ENCODE data around the gene NFKB2.

The NFKB2 gene

DNA sequence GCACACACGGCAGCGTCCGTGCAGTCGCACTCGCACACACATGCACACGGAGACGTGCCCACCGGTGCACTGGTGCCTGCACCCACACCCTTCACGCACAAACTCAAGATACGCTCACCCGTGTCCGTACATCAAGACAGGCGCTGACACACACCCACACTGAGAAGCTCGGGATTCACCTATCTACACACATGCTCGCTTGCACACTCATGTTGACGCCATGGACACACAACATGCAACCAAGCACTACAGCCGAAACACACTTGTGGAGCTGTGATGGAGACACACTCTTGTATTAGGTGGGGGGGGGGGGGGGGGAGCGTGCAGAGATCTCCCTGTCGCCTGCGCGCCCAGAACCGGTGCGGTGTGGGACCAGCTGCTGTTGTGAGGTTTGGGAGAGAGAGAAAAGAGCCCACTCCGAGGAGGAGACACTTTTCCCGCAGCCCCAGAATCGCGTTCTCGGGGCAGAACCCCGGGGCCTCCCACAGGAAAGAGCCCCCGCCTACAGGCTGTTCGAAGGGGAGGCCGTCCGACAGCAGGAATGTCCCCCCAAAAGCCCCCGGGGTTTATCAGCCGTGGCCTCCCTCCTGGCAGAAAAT is 605 bp upstream of the NFKB2 start:
- DNase-seq = peak; percentile 62 to 70

DNA sequence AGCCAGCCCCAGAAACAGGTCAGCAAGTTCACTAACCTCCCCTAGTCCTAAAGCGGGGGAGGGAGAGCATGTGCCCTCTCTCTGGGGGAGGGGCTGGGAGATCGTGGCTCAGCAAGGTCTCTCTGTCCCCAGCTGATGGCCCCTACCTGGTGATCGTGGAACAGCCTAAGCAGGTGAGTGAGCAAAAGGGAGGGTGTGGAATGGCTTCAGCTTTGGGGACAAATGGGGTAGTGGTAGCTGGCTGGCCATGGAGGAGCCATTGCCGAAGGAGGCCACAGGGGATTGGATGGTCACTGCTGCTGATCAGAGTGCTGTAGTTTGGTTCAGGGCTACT is 779 bp downstream of the NFKB2 start:
- DNase-seq = no peak

DNA sequence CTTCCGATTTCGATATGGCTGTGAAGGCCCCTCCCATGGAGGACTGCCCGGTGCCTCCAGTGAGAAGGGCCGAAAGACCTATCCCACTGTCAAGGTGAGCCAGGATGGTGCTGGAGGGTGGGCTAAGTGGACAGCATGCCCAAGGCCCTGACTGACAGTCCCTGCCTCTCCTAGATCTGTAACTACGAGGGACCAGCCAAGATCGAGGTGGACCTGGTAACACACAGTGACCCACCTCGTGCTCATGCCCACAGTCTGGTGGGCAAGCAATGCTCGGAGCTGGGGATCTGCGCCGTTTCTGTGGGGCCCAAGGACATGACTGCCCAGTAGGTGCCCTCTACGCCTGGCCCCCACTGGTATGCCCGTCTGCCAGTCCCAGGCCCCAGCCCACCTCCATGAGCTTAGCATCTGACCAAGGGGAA is 1.2 kb downstream of the NFKB2 start:
- no peak for DNase-seq

DNA sequence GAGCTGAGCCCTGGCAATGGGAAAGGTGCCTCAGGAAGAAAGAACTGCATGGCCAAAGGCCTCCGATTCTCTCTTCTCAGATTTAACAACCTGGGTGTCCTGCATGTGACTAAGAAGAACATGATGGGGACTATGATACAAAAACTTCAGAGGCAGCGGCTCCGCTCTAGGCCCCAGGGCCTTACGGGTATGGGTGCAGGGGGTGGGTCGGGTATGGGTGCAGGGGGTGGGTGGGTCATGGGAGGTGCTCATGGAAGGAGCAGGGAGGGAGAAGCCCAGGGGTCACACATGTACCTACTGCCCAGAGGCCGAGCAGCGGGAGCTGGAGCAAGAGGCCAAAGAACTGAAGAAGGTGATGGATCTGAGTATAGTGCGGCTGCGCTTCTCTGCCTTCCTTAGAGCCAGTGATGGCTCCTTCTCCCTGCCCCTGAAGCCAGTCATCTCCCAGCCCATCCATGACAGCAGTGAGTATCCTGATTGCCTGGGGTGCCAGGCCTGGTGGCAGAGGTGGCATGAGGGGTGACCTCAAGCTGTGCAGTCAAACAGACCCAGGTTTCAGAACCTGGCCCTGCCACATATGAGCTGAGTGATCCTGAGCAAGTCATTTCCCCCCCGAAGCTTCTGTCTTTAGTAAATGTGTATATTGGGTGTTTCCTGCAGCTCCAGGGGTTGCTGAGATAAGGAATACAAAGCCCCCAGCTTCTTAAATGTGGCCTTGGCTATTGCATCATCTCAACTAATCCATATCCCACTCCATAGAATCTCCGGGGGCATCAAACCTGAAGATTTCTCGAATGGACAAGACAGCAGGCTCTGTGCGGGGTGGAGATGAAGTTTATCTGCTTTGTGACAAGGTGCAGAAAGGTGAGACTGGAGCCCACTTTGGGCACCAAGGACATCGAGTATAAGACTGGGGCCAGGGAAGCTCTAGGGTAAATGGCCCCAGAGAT is 2.0 kb downstream of the NFKB2 start:
- no peak for DNase-seq

DNA sequence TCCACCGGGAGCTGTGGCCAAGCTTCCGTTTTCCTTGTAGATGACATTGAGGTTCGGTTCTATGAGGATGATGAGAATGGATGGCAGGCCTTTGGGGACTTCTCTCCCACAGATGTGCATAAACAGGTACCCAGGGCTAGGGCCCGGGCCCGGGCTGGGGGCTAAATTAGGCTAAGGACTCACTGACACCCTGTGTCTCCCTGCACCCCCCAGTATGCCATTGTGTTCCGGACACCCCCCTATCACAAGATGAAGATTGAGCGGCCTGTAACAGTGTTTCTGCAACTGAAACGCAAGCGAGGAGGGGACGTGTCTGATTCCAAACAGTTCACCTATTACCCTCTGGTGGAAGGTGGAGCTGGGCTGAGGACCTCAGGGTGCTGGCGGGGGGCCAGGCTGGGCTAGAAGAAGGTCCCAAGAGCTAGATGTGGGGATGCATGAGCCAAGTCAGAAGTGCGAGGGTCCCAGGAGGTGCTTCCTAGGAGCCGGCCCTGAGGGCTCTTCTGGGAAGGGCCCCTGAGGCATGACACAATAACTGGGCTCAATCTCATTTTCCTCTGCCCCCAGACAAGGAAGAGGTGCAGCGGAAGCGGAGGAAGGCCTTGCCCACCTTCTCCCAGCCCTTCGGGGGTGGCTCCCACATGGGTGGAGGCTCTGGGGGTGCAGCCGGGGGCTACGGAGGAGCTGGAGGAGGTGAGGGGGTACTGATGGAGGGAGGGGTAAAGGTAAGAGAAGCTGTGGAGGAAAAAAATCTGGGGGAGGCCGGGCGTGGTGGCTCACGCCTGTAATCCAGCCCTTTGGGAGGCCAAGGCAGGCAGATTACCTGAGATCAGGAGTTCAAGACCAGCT is 2.9 kb downstream of the NFKB2 start:
- no peak for DNase-seq

DNA sequence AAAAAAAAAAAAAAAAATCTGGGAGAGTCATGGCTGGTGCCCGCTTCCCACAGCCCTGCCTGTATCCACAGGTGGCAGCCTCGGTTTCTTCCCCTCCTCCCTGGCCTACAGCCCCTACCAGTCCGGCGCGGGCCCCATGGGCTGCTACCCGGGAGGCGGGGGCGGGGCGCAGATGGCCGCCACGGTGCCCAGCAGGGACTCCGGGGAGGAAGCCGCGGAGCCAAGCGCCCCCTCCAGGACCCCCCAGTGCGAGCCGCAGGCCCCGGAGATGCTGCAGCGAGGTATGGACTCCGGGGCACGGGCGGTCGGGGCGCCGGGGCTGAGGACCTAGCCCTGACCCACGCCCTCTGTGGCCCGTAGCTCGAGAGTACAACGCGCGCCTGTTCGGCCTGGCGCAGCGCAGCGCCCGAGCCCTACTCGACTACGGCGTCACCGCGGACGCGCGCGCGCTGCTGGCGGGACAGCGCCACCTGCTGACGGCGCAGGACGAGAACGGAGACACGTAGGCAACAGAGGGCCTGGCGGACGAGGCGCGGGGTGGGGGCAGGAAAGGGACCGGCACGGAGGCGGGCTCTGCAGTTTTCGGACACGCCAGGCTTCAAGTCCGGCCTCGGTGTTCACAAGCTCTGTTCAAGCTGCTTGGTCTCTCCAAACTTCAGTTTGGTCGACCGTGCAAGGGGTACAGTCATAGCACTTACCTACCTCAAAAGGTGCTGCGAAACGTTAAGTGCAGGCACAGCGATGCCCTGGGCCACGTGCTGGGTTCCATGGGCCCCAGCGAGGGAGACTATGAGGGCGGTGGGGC is 3.9 kb downstream of the NFKB2 start:
- peak; percentile 91 to 93 for DNase-seq

DNA sequence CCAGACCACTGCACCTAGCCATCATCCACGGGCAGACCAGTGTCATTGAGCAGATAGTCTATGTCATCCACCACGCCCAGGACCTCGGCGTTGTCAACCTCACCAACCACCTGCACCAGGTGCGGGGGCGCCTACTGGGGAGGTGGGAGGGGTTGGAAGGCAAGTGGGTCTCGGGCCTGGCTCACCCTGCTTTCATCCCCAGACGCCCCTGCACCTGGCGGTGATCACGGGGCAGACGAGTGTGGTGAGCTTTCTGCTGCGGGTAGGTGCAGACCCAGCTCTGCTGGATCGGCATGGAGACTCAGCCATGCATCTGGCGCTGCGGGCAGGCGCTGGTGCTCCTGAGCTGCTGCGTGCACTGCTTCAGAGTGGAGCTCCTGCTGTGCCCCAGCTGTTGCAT is 4.6 kb downstream of the NFKB2 start:
- DNase-seq = no peak

DNA sequence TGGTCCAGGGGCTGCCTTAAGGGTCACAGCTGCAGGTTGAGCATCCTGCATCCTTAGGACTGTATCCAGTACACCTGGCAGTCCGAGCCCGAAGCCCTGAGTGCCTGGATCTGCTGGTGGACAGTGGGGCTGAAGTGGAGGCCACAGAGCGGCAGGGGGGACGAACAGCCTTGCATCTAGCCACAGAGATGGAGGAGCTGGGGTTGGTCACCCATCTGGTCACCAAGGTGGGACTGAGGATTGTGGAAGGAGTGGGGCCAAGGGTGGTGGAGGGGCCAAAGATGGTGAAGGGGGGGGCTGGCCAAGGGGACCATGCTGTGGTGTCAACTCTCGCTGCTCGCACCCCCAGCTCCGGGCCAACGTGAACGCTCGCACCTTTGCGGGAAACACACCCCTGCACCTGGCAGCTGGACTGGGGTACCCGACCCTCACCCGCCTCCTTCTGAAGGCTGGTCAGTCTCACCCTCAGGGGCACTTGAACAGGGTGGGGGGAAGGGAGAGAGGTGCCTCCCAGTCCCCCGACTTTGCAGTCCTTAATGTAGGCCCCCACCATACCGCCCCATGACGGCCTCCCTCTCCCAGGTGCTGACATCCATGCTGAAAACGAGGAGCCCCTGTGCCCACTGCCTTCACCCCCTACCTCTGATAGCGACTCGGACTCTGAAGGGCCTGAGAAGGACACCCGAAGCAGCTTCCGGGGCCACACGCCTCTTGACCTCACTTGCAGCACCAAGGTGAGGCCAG is 5.3 kb downstream of the NFKB2 start:
- no peak for DNase-seq

DNA sequence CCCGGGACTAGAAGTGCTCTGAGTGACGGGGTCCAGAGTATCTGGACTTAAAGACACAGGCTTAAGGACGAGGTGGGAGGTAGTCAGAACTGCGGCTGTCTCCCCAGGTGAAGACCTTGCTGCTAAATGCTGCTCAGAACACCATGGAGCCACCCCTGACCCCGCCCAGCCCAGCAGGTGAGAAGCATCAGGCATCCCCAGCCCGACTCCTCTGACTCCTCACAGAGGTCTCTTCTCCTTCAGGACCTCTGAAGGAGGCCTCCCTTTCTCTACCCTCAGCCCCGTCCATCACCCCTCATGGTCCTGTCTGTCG is 5.8 kb downstream of the NFKB2 start:
- DNase-seq = no peak

DNA sequence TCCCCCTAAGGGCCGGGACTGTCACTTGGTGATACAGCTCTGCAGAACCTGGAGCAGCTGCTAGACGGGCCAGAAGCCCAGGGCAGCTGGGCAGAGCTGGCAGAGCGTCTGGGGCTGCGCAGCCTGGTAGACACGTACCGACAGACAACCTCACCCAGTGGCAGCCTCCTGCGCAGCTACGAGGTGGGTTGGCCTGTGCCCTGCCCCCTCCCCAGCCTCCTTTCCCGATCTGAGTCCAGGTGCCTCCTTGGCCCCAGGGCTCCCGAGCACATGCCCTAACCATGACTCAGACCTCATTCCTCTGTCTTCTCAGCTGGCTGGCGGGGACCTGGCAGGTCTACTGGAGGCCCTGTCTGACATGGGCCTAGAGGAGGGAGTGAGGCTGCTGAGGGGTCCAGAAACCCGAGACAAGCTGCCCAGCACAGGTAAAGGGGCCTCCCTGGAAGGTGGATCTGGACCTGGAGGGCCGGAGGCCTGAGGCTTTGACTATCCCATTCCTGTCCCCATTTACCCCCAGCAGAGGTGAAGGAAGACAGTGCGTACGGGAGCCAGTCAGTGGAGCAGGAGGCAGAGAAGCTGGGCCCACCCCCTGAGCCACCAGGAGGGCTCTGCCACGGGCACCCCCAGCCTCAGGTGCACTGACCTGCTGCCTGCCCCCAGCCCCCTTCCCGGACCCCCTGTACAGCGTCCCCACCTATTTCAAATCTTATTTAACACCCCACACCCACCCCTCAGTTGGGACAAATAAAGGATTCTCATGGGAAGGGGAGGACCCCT is 6.4 kb downstream of the NFKB2 start:
- DNase-seq = no peak

DNA sequence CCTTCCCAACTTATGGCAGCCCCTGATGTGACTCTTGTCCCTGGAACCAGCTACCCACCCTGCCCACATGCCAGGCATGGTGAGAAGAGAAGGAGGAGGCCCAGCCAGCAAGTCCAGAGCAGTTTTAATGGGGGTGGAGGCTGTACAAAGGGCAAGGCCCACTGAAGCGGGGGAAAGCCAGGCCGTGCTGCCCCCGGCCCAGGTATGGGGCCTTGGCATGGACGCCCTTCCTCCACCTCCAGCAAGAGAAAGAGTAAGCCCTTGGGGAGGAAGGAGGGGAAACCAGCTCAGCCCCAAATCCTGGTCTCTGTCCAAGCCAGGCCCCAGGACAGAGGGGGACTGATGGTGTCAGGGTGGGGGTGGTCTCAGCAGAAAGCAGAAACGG is 7.0 kb downstream of the NFKB2 start:
- no peak for DNase-seq

DNA sequence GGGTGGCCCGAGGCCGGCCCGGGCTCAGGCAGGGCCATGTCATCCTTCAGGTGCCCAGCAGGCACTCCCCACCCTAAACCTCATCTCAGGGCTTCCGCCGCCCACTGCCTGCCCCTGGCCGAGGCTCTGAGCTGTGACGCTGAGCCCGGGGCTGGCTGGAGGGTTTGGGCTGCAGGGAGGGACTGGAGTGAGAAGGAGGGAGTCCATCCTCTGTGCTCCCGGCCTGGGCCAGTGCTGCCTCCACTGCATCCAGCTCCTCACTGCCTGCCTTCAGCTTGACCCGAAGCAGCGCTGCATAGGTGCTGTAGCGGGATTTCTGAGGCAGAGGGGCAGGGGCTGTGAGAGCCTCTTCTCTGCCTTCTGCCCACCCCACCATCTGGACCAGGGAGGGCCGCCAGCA is 7.6 kb downstream of the NFKB2 start:
- DNase-seq = no peak

DNA sequence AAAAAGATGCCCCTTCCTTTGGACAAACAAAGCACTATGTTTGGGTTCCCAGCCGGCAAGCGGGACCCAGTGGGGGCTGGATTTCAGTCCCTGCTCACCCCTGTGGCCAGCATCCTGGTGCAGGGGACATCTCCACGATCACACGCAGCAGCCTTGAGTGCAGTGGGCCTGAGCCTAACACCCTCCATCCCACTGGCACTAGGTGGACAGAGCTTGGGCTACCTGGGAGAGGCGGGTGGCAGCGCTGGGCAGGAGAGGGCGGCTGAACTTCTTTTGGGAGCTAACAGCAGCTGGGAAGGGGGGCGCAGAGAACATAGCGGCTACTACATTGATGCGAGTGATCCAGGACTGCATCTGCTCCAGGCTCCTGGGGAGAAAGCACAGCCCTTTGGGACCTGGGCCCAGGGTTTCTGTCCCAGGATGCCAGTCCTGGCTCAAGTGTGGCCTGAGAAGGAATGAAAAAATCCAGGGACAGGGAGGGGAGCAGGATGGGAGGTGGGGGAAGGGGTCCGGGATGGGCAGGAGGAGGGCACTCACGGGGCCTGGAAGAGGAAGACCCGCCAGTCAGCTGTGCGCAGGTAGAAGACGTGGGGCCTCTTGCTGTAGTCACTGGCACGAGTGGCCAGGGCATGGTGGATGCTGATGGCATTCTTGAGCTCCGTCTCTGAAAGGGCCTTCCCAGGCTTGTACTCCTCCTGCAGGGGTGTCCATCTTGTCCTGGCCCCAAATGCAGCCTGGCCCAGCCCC is 9.0 kb downstream of the NFKB2 start:
- DNase-seq = no peak

DNA sequence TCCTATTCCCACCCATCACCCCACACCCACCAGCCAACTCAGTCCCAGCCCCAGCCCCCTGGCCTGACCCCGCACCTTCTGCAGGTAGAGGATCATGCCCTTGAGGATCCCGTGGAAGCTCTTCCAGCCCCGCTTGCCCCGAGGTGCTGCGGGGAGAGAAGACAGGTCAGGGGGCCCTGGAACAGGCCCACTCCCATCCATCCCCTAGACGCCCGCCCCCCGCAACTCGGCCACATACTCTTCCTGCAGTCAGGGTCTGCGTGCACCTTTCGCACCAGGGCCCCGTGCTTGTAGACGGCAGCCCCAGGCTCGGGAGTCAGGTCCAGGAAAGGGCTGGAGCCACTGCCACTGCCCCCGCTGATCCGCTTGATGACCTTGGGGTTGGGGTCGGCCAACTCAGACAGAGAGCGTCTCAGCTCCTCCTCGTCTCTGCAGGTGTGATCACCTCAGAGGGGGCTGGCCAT is 9.6 kb downstream of the NFKB2 start:
- no peak for DNase-seq

DNA sequence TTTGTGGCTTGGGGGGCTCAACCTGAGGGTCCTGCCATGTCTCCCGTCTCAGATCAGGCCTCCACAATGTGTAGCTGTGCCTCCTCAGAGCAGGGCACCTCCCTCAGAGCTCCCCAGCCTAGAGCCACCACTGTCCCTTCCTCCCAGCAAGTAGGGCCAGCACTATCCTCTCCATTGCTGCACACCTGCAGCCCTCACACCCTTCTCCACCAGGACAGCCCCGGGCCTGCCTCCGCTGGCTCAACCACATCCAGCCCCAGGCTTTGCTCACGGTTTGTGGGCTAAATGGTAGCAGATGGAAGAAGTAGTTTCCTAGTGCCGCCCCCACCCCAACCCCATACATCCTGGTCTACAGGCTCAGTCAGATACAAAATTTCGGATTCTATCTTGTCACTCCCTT is 10.1 kb downstream of the NFKB2 start:
- no peak for DNase-seq

DNA sequence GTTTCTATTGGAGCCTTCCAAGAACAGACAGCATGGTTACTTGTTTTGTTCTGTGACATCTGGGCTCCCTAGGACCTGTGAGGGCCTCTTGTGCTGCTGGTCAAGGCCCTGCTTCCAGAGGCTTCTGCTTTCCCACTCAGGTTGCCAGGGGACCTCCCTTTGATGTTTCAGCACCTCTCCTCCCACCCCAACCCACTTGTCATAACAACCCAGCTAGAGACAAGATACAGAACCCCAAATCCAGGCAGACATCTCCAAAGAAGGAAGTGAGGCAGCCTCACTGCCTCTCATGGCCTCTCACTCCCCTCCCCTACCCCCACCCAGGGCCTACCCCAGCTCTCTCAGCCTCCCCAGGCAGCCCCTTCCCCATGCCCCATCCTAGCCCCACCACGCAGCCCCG is 11.3 kb downstream of the NFKB2 start:
- DNase-seq = no peak

DNA sequence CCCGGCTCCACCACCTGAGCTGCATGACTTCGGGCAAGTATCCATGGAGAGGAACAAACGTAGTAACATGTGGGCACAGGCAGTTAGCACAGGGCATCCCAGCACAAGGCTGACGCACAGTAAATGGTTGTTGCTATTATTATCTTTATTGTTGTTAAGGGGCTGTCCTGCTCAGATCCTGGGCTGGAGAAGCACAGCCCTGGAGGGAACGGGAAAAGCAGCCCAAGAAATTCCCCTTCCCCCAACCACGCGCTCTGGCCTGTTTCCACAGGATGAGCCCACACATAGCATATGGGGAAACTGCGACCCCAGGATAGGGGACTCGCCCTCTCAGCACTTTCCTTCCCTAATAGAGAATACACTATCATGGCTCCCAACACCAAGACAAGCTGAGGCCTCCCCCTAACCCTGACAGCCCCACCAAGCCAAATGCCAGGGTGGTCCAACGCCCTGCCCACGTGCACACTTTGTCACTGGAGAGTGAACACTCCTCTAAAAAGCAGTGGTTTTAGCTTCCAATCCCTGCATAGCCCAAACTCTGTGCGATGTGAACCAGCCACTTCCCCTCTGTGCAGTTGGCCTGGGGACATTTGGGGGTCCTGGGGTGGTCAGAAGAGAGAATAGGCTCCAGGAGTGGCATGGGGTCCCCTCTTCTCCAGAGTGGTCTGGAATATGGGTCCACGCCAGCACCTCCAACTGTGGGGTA is 12.1 kb downstream of the NFKB2 start:
- no peak for DNase-seq

DNA sequence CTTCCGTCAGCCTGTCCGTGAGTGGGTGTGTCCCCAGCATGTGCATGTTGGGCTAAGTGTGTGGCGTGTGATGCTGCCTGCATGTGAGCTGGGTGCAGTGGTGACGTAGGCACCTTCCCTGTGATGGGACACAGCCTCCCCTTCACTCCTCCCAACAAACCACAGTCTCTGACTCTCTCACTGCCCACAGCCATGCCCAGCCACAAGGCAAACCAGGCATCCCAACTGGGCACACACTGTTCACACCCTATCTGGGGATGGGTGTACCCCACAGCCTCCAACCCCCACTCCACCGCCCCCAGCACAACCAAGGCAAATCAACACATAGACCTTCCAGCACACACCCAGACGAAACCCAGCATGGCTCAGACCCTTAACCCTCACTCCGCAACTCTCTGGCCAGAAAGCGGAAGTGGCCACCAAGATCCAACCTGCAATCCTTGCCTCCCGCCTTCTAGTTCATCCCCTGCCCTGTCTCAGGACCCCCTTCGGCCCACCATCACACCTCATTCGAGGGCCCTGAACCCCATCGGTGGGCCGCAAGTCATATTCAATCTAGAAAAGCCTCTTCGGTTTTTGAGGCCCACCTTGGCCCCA is 12.7 kb downstream of the NFKB2 start:
- no peak for DNase-seq
